GM18505 (cell line): Measurements from ENCODE around the gene CWC15.
"Not testable (repeated sequence)": the region's sequence is repeated elsewhere in the genome, so short reads cannot be mapped to it uniquely, and the experiment has no call there.

ENCODE experiments used
- ATAC-seq: cut with Tn5 transposase; IDR thresholded peaks from one replicate; pipeline ENCODE4 v1.9.1; 2021; ENCODE audit not compliant: unreplicated experiment
- POLR2A ChIP-seq: IDR thresholded peaks from 4 replicates; pipeline ENCODE4 v1.6.1; 2011; ENCODE audit warnings: borderline replicate concordance; ENCODE audit not compliant: insufficient read depth, insufficient read length; ENCODE audit errors: extremely low read depth

Gene CWC15

GRCh38 chr11:94973099-94973968 lies at the start of gene CWC15, which contains the start of gene KDM4D:
TSS of gene CWC15 (minus strand) at chr11:94973556. CDS start at chr11:94972185, 1,371 bp downstream.
TSS of gene KDM4D (plus strand) at chr11:94973709. CDS start at chr11:94997373, 23,664 bp downstream.
- TF ChIP-seq POLR2A: peak; percentile 87
- ATAC-seq: peak; percentile 100

GRCh38 chr11:95021468-95021867 lies 48.1 kb upstream of the CWC15 start:
- not testable (repeated sequence) for ATAC-seq

- TF ChIP-seq POLR2A: no peak
- no peak for ATAC-seq
Observed at GRCh38 chr11:95016139-95016538, 42.8 kb upstream of the CWC15 start.

- no peak for TF ChIP-seq POLR2A
Observed at GRCh38 chr11:95014184-95014821, 40.9 kb upstream of the CWC15 start.

GRCh38 chr11:95011376-95011775 lies 38.0 kb upstream of the CWC15 start:
- ATAC-seq: no peak
- TF ChIP-seq POLR2A: no peak

More at GRCh38 chr11:95014184-95014821, 40.9 kb upstream of the CWC15 start:
- no peak for ATAC-seq

GRCh38 chr11:95005642-95006041 lies 32.3 kb upstream of the CWC15 start:
- no peak for ATAC-seq
- TF ChIP-seq POLR2A: no peak

- no peak for ATAC-seq
- TF ChIP-seq POLR2A: no peak
Observed at GRCh38 chr11:95003716-95004115, 30.4 kb upstream of the CWC15 start.

GRCh38 chr11:94998285-94998684 lies 24.9 kb upstream of the CWC15 start:
- ATAC-seq: no peak
- no peak for TF ChIP-seq POLR2A

- no peak for TF ChIP-seq POLR2A
- ATAC-seq: no peak
Observed at GRCh38 chr11:94997437-94997836, 24.1 kb upstream of the CWC15 start.

GRCh38 chr11:94993400-94993943 lies 20.1 kb upstream of the CWC15 start:
- TF ChIP-seq POLR2A: no peak
- ATAC-seq: no peak

GRCh38 chr11:94988748-94989147 lies 15.4 kb upstream of the CWC15 start:
- no peak for TF ChIP-seq POLR2A
- no peak for ATAC-seq

GRCh38 chr11:94987378-94987777 lies 14.0 kb upstream of the CWC15 start:
- ATAC-seq: no peak
- no peak for TF ChIP-seq POLR2A

GRCh38 chr11:94975599-94975998 lies 2.2 kb upstream of the CWC15 start:
- no peak for TF ChIP-seq POLR2A
- ATAC-seq: no peak

- no peak for TF ChIP-seq POLR2A
- ATAC-seq: no peak
Observed at GRCh38 chr11:94974178-94974577, 822 bp upstream of the CWC15 start.
